ENCODE data around the gene ACOT4. TPM values are rescaled to one million over a fixed set of nuclear protein-coding genes. Genes with fewer than 3 reads are reported as not detected.
"Not testable (repeated sequence)": the region's sequence is repeated elsewhere in the genome, so short reads cannot be mapped to it uniquely, and the experiment has no call there.

ACOT4 gene
- 1 to 10 TPM in 4 of 6 donors, under 1 TPM in 1, not detected in 1; 0.59 to 1.9 (median 1.2) TPM for total RNA-seq
- under 1 TPM; 0.68 to 0.75 TPM for polyA plus RNA-seq

- Histone ChIP-seq H3K9me3 (no peaks in the 10 kb centered on the region), H3K27me3 (no peaks in the 10 kb centered on the region), H3K4me1 (no peaks in the 10 kb centered on the region), H3K36me3 (no peaks in the 10 kb centered on the region), H3K4me3 (peak within 1 kb of the TSS; percentile 54 to 84 (median 60)), H3K27ac (peak within 1 kb of the TSS in 3 of 4 donors; percentile 53 to 66 (median 55))
- DNase-seq (peak; percentile 34 to 81 (median 56)), ATAC-seq (peak; percentile 88 to 95 (median 94)), FAIRE-seq (no peak)
- 1% methylated on average over 79 to 89 of the region's 89 CpGs for whole genome bisulfite sequencing, 2 donors
- intact Hi-C loops (cut with DNase I) = no loop called here
- TF ChIP-seq CTCF (IDR thresholded peaks at IDR 0.05) = peak in 3 of 4 donors; percentile 13 to 34 (median 19)
These were observed at the start of gene ACOT4 for GRCh38 chr14:73591690-73592449. Gene ACOT4 (plus strand): TSS chr14:73591873. CDS start chr14:73591960, 87 bp downstream.

DNA sequence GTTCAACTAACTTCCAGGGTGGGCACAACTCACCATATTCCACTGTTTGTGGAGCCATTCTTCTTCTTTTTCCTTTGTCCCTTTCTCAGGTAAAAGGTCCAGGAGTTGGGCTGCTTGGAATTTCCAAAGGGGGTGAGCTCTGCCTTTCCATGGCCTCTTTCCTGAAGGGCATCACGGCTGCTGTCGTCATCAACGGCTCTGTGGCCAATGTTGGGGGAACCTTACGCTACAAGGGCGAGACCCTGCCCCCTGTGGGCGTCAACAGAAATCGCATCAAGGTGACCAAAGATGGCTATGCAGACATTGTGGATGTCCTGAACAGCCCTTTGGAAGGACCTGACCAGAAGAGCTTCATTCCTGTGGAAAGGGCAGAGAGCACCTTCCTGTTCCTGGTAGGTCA lies 48.7 kb upstream of the ACOT4 start:
- DNase-seq; H3K27me3 ChIP-seq; H3K36me3 ChIP-seq; H3K9me3 ChIP-seq; FAIRE-seq; H3K27ac ChIP-seq; ATAC-seq; H3K4me3 ChIP-seq; H3K4me1 ChIP-seq; intact Hi-C loops (cut with DNase I): not testable (repeated sequence)
- WGBS, 2 donors = 85 to 86% methylated on average over 5 to 7 of the region's 7 CpGs

DNA sequence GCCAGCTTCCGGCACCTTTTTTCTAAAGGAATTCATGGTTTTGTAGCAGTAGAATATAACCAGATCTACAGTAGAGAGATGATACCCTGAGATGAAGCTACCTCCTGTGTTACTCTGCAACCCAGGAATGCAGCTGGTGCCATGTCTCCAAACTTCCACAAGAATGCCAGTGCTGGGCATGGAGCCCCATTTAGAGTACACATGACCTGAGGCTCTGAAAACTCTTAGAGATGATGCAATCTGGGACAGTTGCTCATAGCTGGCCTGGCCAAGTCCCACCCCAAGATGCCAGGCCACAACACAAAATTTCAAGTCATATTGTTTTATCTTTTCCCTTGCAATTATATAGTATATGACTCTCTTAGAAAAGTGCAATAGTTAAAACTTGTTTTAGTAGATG lies 46.3 kb upstream of the ACOT4 start:
- 100% methylated on average over 1 of the region's 1 CpG; no CpG with 5 or more reads in 1 of the 2 donors for WGBS, 2 donors
- H3K27ac ChIP-seq; intact Hi-C loops (cut with DNase I); ATAC-seq; H3K4me3 ChIP-seq; H3K27me3 ChIP-seq; H3K4me1 ChIP-seq; FAIRE-seq; H3K36me3 ChIP-seq; DNase-seq; H3K9me3 ChIP-seq: not testable (repeated sequence)

DNA sequence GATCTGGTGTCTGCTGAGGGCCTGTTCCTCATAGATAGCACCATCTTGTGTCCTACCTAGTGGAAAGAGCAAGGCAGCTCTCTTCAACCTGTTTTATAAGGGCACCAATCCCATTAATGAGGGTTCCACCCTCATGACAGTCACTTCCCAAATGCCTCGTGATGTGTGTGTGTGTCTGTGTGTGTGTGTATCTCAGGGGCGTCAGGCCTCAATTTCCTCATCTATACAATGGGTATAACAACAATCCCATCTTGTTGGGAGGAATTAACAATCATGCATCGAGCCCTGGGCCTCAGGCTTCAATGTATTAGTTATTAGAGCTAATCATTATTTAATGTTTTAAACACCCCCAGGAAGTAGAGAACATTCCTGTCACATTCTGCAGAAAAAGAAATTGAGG lies 42.6 kb upstream of the ACOT4 start:
- intact Hi-C loops (cut with DNase I); H3K27ac ChIP-seq; H3K27me3 ChIP-seq; DNase-seq; H3K9me3 ChIP-seq; FAIRE-seq; H3K4me3 ChIP-seq; H3K4me1 ChIP-seq; H3K36me3 ChIP-seq; ATAC-seq: not testable (repeated sequence)
- WGBS, 2 donors = 93 to 94% methylated on average over 3 of the region's 3 CpGs

GRCh38 chr14:73549889-73550524 lies 41.7 kb upstream of the ACOT4 start:
- H3K4me1 ChIP-seq, H3K9me3 ChIP-seq, FAIRE-seq: not testable (repeated sequence)

DNA sequence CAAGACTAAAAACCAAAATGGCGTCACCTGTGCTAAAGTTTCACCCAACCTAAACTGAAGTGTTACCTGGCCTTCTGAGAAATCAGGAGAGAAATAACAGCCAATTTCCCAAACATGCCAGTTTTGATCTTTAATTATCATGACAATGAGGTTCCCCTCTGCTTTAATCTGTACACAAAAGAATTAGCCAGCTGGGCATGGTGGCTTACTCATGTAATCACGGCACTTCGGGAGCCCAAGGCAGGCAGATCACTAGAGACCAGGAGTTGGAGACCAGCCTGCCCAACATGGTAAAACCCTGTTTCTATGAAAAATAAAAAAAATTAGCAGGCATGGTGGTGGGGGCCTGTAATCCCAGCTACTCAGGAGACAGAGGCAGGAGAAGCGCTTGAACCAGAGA lies 37.8 kb upstream of the ACOT4 start:
- Histone ChIP-seq H3K4me1 (no peaks in the 10 kb centered on the region), H3K27ac (no peak overlapping the region), H3K36me3 (no peaks in the 10 kb centered on the region), H3K9me3 (no peaks in the 10 kb centered on the region), H3K27me3 (no peaks in the 10 kb centered on the region), H3K4me3 (no peak overlapping the region)
- ATAC-seq (no peak), DNase-seq (no peak), FAIRE-seq (no peak)
- intact Hi-C loops (cut with DNase I) = loop anchor here in 1 of 3 donors (5.0 kb wide), 1 partner anchor 33 kb away; no protein-coding TSS in a partner anchor
- WGBS, 2 donors = 98 to 100% methylated on average over 4 of the region's 4 CpGs
- TF ChIP-seq CTCF (IDR thresholded peaks at IDR 0.05) = no peak

More at GRCh38 chr14:73549889-73550524, 41.7 kb upstream of the ACOT4 start:
- H3K36me3 ChIP-seq, H3K4me3 ChIP-seq, H3K27ac ChIP-seq, H3K27me3 ChIP-seq, DNase-seq: not testable (repeated sequence)
- ATAC-seq = peak in 2 of 4 donors; percentile 38 to 76
- intact Hi-C loops (cut with DNase I) = loop anchor here in 1 of 3 donors (5.0 kb wide), 1 partner anchor 37 kb away; no protein-coding TSS in a partner anchor
- 95 to 99% methylated on average over 4 to 5 of the region's 6 CpGs for WGBS, 2 donors

- FAIRE-seq; DNase-seq; H3K36me3 ChIP-seq; H3K4me3 ChIP-seq; intact Hi-C loops (cut with DNase I); H3K4me1 ChIP-seq; ATAC-seq; H3K9me3 ChIP-seq; H3K27me3 ChIP-seq; H3K27ac ChIP-seq: not testable (repeated sequence)
- WGBS, 2 donors = 49 to 61% methylated on average over 2 of the region's 2 CpGs
These were observed 34.5 kb upstream of the ACOT4 start for GRCh38 chr14:73557201-73557600.

DNA sequence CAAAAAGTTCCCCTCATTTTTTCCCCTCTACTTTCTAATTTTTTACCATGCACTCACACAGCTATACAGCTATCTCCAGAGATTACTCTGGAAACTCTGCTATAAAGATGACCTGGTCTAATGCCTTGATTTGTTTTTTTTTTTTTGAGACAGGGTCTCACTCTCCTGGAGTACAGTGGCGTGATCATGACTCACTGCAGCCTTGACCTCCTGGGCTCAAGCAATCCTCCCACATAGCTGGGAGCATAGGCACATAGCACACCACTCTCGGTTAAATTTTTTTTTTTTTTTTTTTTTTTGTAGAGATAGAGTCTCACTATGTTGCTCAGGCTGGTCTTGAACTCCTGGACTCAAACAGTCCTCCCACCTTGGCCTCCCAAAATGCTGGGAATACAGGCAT lies 33.4 kb upstream of the ACOT4 start:
- intact Hi-C loops (cut with DNase I); H3K27me3 ChIP-seq; DNase-seq; H3K4me1 ChIP-seq; H3K27ac ChIP-seq; H3K4me3 ChIP-seq; H3K36me3 ChIP-seq; ATAC-seq; FAIRE-seq; H3K9me3 ChIP-seq: not testable (repeated sequence)
- 93 to 100% methylated on average over 1 of the region's 2 CpGs for WGBS, 2 donors

DNA sequence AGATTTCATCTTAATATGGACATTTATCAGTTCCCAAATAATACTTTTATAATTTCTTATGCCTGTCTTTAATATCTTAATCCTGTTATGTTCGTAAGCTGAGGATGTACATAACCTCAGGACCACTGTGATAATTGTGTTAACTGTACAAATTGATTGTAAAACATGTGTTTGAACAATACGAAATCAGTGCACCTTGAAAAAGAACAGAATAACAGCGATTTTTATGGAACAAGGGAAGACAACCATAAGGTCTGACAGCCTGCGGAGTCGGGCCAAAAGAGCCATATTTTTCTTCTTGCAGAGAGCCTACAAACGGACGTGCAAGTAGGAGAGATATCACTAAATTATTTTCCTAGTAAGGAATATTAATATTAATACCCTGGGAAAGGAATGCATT lies 29.4 kb upstream of the ACOT4 start:
- H3K4me1 ChIP-seq; ATAC-seq; FAIRE-seq; H3K27ac ChIP-seq; H3K9me3 ChIP-seq; H3K27me3 ChIP-seq; intact Hi-C loops (cut with DNase I); H3K36me3 ChIP-seq; H3K4me3 ChIP-seq; DNase-seq: not testable (repeated sequence)
- 92 to 93% methylated on average over 7 of the region's 7 CpGs for WGBS, 2 donors

- 81 to 83% methylated on average over 6 of the region's 6 CpGs for WGBS, 2 donors
- H3K36me3 ChIP-seq; DNase-seq; H3K27ac ChIP-seq; ATAC-seq; H3K4me3 ChIP-seq; H3K4me1 ChIP-seq; H3K27me3 ChIP-seq; H3K9me3 ChIP-seq; intact Hi-C loops (cut with DNase I); FAIRE-seq: not testable (repeated sequence)
These were observed 29.0 kb upstream of the ACOT4 start for GRCh38 chr14:73562696-73563095.
